ENCODE results near the gene STK31.
"Not testable (repeated sequence)": the region's sequence is repeated elsewhere in the genome, so short reads cannot be mapped to it uniquely, and the experiment has no call there.

The STK31 gene

GRCh38 chr7:23804707-23805106 lies 94.7 kb downstream of the STK31 start:
- no peak for DNase-seq

GRCh38 chr7:23808421-23808820 lies 98.4 kb downstream of the STK31 start:
- DNase-seq = no peak

GRCh38 chr7:23810099-23810498 lies 100.1 kb downstream of the STK31 start:
- DNase-seq = no peak

- no peak for DNase-seq
Observed at GRCh38 chr7:23811540-23811939, 101.5 kb downstream of the STK31 start.

GRCh38 chr7:23828125-23828524 lies 118.1 kb downstream of the STK31 start:
- DNase-seq = not testable (repeated sequence)

- not testable (repeated sequence) for DNase-seq
Observed at GRCh38 chr7:23832733-23833132, 122.7 kb downstream of the STK31 start.

GRCh38 chr7:23833405-23833804 lies 123.4 kb downstream of the STK31 start:
- no peak for DNase-seq

GRCh38 chr7:23844837-23845236 lies 134.8 kb downstream of the STK31 start:
- DNase-seq = not testable (repeated sequence)

- no peak for DNase-seq
Observed at GRCh38 chr7:23852135-23852534, 142.1 kb downstream of the STK31 start.

- DNase-seq = no peak
Observed at GRCh38 chr7:23852988-23853387, 143.0 kb downstream of the STK31 start.

- DNase-seq = no peak
Observed at GRCh38 chr7:23863209-23863787, 153.3 kb downstream of the STK31 start.

GRCh38 chr7:23864973-23865372 lies 155.0 kb downstream of the STK31 start:
- no peak for DNase-seq

- no peak for DNase-seq
Observed at GRCh38 chr7:23873306-23873705, 163.3 kb downstream of the STK31 start.

- not testable (repeated sequence) for DNase-seq
Observed at GRCh38 chr7:23876526-23876925, 166.5 kb downstream of the STK31 start.

Data from bone marrow (tissue), 2 donors.